OCI-LY7 (cell line): ENCODE results near the gene CAP2.

ENCODE experiments used
- CTCF ChIP-seq: fragments of 200-600 bp; sonication (generic); conservative IDR thresholded peaks from 2 replicates; pipeline ENCODE4 v1.5.1; 2014; ENCODE audit warnings: mild to moderate bottlenecking, antibody characterized with exemption, low read length, moderate library complexity, mixed read lengths
- EZH2phosphoT487 ChIP-seq: fragments of 200-600 bp; sonication (generic); IDR thresholded peaks from 2 replicates; pipeline ENCODE4 v1.6.1; 2018; ENCODE audit warnings: low read depth, borderline replicate concordance, mild to moderate bottlenecking, mixed run types, antibody characterized with exemption, low read length, moderate library complexity, mixed read lengths

DNA sequence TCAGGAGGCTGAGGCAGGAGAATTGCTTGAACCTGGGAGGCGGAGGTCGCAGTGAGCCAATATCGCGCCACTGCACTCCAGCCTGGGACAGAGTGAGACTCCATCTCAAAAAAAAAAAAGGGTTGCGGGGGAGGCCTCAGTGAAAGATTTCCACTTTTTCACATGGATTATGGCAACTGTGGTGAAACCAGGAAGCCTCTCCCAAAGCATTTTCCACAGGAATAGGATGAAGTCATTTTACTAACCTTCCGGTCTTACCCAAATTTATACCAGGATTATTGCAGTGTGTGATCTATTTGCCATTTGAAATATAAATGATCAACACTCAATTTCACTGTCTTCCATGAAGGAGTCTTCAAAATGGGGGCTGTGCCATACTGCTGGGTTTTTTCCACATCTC lies 113.1 kb downstream of the CAP2 start:
- TF ChIP-seq CTCF (no peak), EZH2phosphoT487 (no peak)
